PC-3 (cell line): ENCODE measurements around the gene CHTF18.

ENCODE experiments used
- CTCF ChIP-seq: fragments of 300-600 bp; sonication (generic); conservative IDR thresholded peaks from 2 replicates; pipeline ENCODE4 v1.5.1; 2017; ENCODE audit warnings: antibody characterized with exemption, low read depth, mild to moderate bottlenecking, low read length
- EZH2 ChIP-seq: fragments of 300-600 bp; sonication (generic); IDR thresholded peaks from one replicate; pipeline ENCODE4 v1.6.1; 2017; ENCODE audit warnings: antibody characterized with exemption, mild to moderate bottlenecking, low read length; ENCODE audit not compliant: unreplicated experiment
- EZH2phosphoT487 ChIP-seq: fragments of 300-600 bp; sonication (generic); IDR thresholded peaks from 2 replicates; pipeline ENCODE4 v1.6.1; 2018; ENCODE audit warnings: mild to moderate bottlenecking, antibody characterized with exemption, low read length, borderline replicate concordance

- TF ChIP-seq CTCF (no peak), EZH2 (no peak), EZH2phosphoT487 (no peak)
Observed at GRCh38 chr16:765488-765865, 22.9 kb upstream of the CHTF18 start.
